Measurements from ENCODE around the gene SSH3. TPM values are rescaled to one million over a fixed set of nuclear protein-coding genes. Genes with fewer than 3 reads are reported as not detected.

Gene SSH3
- total RNA-seq, 1 donor from 2014 or later = 20.1 TPM

DNA sequence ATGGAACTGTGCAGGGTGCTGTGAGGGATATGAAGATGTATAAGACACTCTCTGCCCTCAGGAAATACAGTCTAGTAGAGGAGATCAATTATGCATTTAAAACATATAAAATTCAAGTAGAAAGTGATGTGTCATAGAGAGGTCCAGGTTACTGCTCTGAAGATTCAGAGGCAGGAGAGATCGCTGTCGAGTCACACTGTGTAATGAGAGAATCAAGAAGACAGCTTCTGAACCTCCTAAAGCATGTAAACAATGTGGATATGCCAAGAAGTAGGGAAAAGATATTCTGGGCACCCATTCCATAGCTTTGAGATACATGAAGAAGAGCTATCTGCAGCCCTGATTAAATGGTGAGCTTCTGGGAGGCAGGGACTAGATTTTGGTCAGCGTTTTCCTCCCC, 16.7 kb downstream of the SSH3 start:
- Histone ChIP-seq H3K4me1 (ENCODE audit: insufficient read depth, low read length) (peaks cover 5% of the 10 kb centered on the region), H3K36me3 (ENCODE audit: insufficient read depth, low read length) (no peaks in the 10 kb centered on the region), H3K27me3 (ENCODE audit: insufficient read depth, low read length) (no peaks in the 10 kb centered on the region), H2AFZ (ENCODE audit: low read depth, low read length) (no peak overlapping the region), H3K27ac (ENCODE audit: low read depth, low read length) (no peak overlapping the region), H3K79me2 (ENCODE audit: insufficient read depth, low read length) (no peaks in the 10 kb centered on the region), H4K20me1 (ENCODE audit: insufficient read depth, low read length) (no peaks in the 10 kb centered on the region), H3K4me2 (ENCODE audit: low read length) (no peak overlapping the region), H3K4me3 (ENCODE audit: insufficient read depth, low read depth, low read length) (no peak overlapping the region), H3K9ac (ENCODE audit: low read length) (no peak overlapping the region), H3K9me3 (ENCODE audit: insufficient read depth, low read depth, low read length) (no peaks in the 10 kb centered on the region)
- no peak overlapping the region for H3K27ac Mint-ChIP-seq (ENCODE audit: unreplicated experiment)
- no peak for TF ChIP-seq EZH2 (IDR thresholded peaks at IDR 0.05; ENCODE audit: insufficient read depth, low read length)
- TF ChIP-seq, protein P1, sequence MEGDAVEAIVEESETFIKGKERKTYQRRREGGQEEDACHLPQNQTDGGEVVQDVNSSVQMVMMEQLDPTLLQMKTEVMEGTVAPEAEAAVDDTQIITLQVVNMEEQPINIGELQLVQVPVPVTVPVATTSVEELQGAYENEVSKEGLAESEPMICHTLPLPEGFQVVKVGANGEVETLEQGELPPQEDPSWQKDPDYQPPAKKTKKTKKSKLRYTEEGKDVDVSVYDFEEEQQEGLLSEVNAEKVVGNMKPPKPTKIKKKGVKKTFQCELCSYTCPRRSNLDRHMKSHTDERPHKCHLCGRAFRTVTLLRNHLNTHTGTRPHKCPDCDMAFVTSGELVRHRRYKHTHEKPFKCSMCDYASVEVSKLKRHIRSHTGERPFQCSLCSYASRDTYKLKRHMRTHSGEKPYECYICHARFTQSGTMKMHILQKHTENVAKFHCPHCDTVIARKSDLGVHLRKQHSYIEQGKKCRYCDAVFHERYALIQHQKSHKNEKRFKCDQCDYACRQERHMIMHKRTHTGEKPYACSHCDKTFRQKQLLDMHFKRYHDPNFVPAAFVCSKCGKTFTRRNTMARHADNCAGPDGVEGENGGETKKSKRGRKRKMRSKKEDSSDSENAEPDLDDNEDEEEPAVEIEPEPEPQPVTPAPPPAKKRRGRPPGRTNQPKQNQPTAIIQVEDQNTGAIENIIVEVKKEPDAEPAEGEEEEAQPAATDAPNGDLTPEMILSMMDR (IDR thresholded peaks at IDR 0.05; ENCODE audit: insufficient read depth, low read depth, low read length) = no peak
- H3K27me3 Mint-ChIP-seq (ENCODE audit: low read depth, unreplicated experiment) = peaks cover 5% of the 10 kb centered on the region
- peaks cover 7% of the 10 kb centered on the region for H3K36me3 Mint-ChIP-seq (ENCODE audit: low read depth, unreplicated experiment)
- H3K4me1 Mint-ChIP-seq (ENCODE audit: low read depth, unreplicated experiment) = no peaks in the 10 kb centered on the region
- no peak for DNase-seq (ENCODE audit: low read depth)
- no peaks in the 10 kb centered on the region for H3K9me3 Mint-ChIP-seq (ENCODE audit: unreplicated experiment)
- no peak overlapping the region for H3K4me3 Mint-ChIP-seq (ENCODE audit: unreplicated experiment)
- no peak for FAIRE-seq

DNA sequence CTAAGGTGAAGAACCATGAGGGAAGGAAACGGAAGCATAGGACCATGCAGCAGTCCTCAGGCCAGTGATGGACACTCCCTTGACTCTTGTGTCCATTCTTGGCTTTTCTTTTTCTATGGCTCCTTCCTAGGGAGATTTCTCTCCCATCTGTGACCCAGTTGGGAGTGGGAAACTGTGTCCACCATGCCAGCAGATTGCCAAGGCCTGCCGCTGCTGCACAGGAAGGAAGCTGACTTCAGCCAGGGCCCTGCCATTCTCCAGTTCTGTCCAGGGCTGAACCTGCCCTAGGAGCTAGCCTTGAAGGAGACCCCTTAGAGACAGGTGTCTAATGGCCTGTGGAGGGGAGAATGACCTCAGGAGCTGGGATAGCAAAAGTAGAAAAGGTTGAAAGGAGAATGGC, 17.4 kb downstream of the SSH3 start:
- Mint-ChIP-seq H3K36me3 (ENCODE audit: low read depth, unreplicated experiment) (peaks cover 7% of the 10 kb centered on the region), H3K9me3 (ENCODE audit: unreplicated experiment) (no peaks in the 10 kb centered on the region), H3K27me3 (ENCODE audit: low read depth, unreplicated experiment) (peaks cover 5% of the 10 kb centered on the region), H3K4me3 (ENCODE audit: unreplicated experiment) (no peak overlapping the region), H3K4me1 (ENCODE audit: low read depth, unreplicated experiment) (no peaks in the 10 kb centered on the region), H3K27ac (ENCODE audit: unreplicated experiment) (no peak overlapping the region)
- peaks cover 5% of the 10 kb centered on the region for H3K4me1 ChIP-seq (ENCODE audit: insufficient read depth, low read length)
- no peaks in the 10 kb centered on the region for H3K79me2 ChIP-seq (ENCODE audit: insufficient read depth, low read length)
- no peak for TF ChIP-seq EZH2 (IDR thresholded peaks at IDR 0.05; ENCODE audit: insufficient read depth, low read length)
- TF ChIP-seq, protein P1 (IDR thresholded peaks at IDR 0.05; ENCODE audit: insufficient read depth, low read depth, low read length) = no peak
- no peak overlapping the region for H3K9ac ChIP-seq (ENCODE audit: low read length)
- H3K36me3 ChIP-seq (ENCODE audit: insufficient read depth, low read length) = no peaks in the 10 kb centered on the region
- no peaks in the 10 kb centered on the region for H3K27me3 ChIP-seq (ENCODE audit: insufficient read depth, low read length)
- H3K9me3 ChIP-seq (ENCODE audit: insufficient read depth, low read depth, low read length) = no peaks in the 10 kb centered on the region
- no peak overlapping the region for H3K27ac ChIP-seq (ENCODE audit: low read depth, low read length)
- no peaks in the 10 kb centered on the region for H4K20me1 ChIP-seq (ENCODE audit: insufficient read depth, low read length)
- no peak for DNase-seq (ENCODE audit: low read depth)
- H2AFZ ChIP-seq (ENCODE audit: low read depth, low read length) = no peak overlapping the region
- no peak overlapping the region for H3K4me2 ChIP-seq (ENCODE audit: low read length)
- no peak overlapping the region for H3K4me3 ChIP-seq (ENCODE audit: insufficient read depth, low read depth, low read length)
- no peak for FAIRE-seq

GRCh38 chr11:67321313-67321871, 18.1 kb downstream of the SSH3 start:
- Mint-ChIP-seq H3K36me3 (ENCODE audit: low read depth, unreplicated experiment) (peaks cover 9% of the 10 kb centered on the region), H3K4me3 (ENCODE audit: unreplicated experiment) (no peak overlapping the region), H3K27me3 (ENCODE audit: low read depth, unreplicated experiment) (peaks cover 5% of the 10 kb centered on the region), H3K4me1 (ENCODE audit: low read depth, unreplicated experiment) (no peaks in the 10 kb centered on the region), H3K9me3 (ENCODE audit: unreplicated experiment) (no peaks in the 10 kb centered on the region), H3K27ac (ENCODE audit: unreplicated experiment) (no peak overlapping the region)
- Histone ChIP-seq H3K9ac (ENCODE audit: low read length) (no peak overlapping the region), H3K36me3 (ENCODE audit: insufficient read depth, low read length) (no peaks in the 10 kb centered on the region), H3K27ac (ENCODE audit: low read depth, low read length) (no peak overlapping the region), H3K27me3 (ENCODE audit: insufficient read depth, low read length) (no peaks in the 10 kb centered on the region), H2AFZ (ENCODE audit: low read depth, low read length) (no peak overlapping the region), H4K20me1 (ENCODE audit: insufficient read depth, low read length) (no peaks in the 10 kb centered on the region), H3K9me3 (ENCODE audit: insufficient read depth, low read depth, low read length) (no peaks in the 10 kb centered on the region), H3K4me3 (ENCODE audit: insufficient read depth, low read depth, low read length) (no peak overlapping the region), H3K79me2 (ENCODE audit: insufficient read depth, low read length) (no peaks in the 10 kb centered on the region), H3K4me2 (ENCODE audit: low read length) (no peak overlapping the region), H3K4me1 (ENCODE audit: insufficient read depth, low read length) (peaks cover 5% of the 10 kb centered on the region)
- DNase-seq (ENCODE audit: low read depth) (no peak), FAIRE-seq (no peak)
- TF ChIP-seq, protein P1 (IDR thresholded peaks at IDR 0.05; ENCODE audit: insufficient read depth, low read depth, low read length) = no peak
- TF ChIP-seq EZH2 (IDR thresholded peaks at IDR 0.05; ENCODE audit: insufficient read depth, low read length) = no peak
